Measurements from ENCODE around the gene SLX9.

The SLX9 gene

DNA sequence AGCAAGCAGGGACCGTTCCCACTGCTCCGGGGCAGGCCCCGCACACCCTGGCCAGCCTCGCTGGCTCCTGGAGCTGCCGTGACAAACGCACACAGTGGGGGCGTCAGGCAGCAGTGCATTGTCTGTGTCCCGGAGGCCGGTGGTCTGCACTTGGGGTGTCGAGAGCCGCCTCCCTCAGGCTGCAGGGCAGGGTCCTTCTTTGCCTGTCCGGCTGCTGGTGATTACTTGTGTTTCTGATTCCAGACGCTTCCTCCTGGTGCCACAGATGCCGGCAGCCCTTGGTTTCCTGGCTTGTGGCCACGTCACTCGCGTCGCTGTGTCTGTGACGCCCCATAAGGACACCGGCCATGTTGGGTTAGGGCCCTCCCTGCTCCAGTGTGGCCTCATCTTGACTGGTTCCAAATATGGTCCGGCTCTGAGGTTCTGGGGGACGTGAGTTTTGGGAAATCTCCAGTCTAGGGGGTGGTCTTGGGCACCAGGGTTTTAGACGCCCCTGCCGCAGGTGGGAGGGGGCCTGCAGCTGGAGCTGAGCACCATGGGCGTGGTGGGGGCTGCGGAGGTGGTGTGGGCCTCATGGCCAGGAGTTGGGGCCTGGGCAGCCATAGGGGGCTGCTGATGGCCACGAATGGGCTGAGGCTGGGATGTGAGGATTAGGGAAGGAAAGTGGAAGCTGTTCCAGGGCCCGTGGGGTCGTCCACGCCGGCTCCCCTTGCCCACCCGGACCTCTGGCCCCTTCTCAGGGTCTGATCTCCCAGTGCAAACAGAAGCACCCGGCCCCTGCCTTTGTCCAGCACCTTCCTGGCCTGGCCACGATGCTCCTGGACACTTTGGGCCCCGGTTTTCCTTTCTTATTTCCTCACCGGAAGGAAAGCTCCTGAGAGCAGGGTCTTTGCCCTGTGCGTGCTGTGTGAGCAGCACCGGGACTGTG, 41.0 kb downstream of the SLX9 start:
- no peak for DNase-seq

DNA sequence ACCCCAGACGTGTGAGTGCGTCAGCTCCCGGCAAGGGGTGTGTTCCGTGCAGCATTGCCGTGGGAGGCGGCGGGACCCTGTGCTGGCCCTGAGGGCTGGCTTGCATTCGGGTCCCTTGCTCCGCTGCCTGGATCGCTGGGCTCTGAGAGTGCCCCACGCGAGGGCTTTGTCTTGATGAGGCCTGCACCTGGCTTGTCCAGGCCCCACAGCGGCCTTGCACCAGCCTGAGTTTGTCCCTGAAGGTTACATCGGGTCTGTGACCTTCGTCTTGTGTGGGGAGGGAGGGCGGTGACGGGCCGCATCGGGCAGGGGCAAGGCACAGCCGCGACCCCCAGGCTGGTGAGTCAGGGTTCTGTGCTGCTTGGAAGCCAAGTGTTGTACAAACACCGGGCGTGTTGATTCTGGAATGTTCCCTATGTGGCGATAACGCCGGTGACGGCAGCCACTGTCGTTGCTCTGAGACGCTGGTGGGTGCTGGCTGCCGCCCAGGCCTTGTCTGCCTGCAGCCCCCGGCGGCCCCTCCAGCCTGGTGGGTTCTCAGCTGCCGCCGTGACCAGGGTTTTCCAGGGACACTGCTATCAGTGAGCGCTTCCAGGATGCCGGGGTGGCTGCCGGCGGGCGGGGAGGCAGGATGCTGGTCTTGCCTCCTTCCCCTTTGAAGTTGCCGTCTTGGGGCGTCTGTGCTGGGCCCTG, 42.9 kb downstream of the SLX9 start:
- DNase-seq: no peak

DNA sequence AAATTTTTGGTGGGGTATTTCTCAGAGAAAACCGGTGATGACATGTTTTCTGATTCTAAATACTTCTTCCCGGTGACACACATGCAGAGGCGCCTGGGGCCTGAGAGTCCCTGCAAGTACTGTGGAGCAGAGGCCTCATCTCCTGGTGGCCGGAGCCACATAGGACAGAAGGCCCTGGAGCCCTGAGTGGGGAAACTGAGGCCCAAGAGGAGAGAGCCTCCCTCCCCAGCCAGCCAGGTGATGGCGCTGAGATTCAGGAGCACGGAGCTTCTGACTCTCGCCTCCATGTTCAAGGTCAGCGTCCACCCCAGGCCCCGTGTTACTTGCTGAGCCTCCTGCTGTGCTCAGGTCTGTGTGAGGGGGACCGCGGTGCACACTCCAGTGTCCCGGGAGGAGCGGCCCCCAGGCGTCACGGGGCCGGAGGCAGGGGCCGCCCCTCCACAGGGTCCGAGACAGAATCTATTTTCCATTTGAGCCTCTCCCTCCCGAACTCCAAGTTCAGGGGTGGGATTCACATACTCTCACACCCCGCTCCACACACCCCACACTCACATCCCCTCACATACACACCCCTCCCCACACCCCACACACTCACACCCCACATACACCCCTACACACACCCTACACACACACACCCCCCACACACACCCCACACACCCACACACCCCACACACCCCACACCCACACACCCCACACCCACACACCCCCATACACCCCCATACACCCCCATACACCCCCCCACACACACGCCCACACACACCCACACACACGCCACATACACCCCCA, 43.8 kb downstream of the SLX9 start:
- DNase-seq: no peak

DNA sequence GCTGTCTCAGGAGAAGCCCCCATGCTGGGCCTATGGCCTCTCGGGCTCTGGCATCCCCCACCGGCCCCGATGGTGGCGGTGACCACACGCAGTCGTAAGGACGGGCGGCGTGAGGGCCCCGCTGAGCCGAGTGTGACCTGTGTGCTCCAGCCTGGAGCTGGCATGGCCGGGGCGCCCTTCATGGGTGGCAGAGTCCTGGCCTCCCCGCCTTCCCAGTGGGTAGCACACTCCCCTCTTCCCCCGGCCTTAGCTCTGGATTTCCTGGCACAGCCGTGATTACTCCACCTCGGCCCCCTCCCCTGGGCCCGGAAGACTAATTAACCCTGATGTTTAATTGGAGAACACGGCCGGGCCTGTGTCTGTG, 44.6 kb downstream of the SLX9 start:
- DNase-seq: no peak

DNA sequence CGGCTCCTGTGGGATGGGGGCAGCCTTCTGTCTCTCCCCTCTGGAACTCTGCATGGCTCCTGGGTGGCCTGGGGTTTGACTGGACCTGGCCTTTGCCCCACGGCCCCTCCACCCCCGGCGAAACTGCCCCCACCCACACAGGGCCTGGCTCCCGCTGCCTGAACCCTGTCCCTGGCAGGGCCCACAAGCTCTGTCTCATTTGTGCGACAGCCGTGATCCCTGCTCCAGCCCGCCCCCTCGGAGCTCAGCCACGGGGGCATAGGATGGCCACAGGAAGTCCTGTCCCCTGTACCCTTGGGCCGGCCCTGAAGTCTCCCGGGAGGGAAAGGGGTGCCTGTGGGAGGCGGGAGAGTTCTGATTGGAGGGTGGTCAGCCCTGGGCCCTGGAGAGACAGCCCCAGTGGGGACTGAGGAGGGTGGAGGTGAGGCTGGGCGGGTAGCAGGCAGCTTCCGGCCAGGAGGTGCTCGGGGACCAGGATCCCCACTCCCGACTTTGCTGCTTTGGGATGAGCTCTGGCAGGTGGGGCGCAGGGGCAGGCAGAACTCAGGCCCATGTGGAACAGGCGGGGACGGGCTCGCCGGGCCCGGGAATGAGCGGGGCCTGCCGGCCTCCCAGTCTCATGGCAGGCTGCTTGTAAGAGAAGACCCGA, 45.1 kb downstream of the SLX9 start:
- DNase-seq: no peak

DNA sequence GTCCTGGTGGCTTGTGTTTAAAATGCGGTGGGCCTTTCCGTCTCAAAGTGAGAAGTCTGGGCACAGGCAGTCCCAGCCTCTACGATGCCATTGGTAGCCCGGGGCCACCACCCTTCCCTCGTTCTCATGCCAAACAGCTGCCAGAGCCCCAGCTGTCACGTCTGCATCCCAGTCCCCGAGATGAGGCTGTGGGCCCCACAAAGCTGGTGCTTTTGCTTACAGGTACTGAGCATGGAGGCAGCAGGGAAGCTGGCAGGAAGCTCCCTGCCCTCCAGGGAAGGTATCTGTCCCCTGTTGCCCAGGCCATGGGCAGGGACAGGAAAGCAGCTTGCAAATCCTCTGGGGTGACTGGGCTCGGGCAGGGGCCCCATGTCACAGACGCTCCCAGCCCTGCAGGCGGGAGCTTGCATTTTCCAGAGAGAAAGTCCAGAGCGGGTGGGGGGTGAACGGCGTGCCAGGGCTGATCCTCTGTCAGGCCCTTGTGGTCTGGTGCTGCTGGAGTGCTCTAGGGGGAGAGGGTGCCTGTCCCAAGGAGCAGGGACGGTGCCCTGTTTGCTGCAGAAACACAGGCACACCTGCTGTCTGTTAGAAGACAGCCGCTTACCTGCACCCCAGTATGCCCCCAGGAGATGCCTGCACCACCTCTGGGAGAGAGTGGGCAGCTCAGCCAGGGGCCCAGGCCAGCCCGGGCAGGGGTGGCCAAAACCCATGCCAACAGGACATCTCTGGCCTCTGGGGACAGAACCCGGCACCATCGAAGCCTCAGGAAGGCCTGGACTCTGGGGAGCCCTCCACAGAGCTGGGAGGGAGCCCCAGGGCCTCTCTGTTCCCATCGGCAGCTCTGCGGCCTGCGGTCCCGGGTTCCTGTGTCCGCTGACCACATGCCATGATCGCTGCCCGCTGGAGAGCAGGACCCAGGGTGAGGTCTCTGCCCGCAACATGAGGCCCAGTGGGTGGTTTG, 45.9 kb downstream of the SLX9 start:
- DNase-seq: no peak

DNA sequence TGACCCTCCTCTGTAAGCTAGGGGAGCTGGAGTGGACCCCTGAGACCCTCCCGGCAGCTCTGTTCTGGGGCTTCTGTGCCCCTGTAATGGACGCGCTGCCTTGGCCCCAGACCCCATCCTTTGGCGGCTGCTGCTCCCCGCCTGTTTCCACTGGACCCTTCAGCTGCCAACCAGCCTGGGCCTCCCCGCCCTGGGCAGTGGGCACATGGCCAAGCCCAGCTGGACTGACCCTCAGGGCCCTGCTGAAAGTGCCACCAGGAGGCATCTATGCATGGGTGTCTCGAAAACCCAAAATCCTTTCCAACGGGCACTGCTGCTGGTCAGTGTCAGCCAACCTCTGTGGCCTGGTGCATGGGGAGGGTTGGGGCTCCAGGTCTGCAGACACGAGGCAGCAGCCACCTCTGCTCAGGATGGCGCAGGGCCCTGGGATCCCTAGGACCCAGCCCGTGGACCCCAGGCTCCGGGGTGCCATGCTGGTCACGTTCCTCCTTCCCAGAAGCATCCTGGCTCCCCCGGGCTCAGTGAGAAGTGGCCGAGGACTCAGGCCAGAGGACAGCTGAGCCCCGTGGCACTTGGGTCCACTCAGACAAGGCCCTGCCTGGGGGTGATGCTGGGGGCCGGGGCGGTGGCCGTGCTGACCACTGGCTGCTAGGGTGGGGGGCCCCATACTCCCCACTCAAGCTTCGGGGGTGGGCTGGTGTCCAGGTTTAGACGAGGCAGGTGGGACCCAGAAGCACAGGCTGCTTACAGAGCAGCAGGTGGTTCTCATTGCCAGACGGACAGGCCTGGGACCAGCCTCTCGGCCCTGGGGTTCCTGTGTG, 46.9 kb downstream of the SLX9 start:
- no peak for DNase-seq

DNA sequence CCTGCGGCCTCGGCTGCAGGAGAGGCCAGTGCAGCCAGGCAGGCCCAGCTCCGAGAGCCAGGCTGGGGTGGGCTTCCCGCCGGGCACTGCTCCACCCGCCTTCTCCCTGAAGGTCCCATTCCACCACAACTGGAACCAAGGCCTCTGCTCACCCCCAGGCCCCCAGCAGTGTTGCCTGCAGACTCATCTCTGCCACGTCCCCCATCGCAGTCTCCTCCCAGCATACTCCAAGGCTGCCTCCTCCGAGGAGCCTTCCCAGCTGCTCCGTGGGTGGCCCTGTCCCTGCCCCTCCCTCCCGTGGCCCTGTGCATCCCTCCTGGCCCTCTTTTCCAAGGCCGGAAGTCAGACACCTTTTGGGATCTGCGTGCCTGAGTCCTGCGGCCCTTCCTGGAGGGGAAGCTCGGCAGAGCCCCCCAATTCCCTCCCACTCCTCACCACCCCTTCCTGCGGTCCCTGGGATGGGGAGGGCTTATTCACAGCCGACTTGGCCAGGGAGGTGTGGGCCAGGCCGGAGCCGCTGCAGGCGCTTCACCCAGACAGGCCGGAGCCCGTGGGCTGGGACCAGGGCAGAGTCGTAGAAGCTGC, 47.6 kb downstream of the SLX9 start:
- DNase-seq: no peak

DNA sequence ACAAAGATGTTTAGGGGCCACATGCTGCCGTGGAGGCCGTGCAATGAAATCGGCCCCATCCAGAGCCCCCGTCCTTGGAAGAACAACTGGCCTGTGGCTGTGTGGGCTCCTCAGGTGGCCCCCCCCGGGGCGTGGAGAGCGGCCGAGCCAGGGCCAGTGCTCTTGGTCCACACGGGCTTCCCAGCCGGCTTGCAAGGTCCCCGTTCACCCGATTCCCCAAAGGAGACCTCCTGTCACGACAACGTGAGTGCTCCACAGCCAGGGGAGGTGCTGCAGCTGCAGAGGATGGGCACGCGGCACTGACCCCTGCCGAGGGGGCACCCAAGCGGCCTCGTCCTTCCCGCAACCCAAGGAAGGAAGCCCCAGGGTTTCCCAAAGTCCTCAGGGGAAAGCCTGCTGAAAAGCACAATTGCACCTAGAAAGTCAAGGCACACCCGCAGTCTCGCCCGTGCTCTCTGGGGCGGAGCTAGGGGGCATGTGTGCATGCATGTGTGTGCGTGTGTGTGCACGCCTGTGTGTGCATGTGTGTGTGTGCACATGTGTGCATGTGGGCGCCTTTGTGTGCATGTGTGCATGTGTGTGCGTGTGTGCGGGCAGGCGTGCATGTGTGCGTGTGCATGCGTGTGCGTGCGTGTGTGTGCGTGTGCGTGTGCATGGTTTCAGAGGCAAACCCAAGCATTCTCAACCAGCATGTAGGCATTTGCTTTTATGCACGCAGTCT, 48.2 kb downstream of the SLX9 start:
- DNase-seq: no peak

DNA sequence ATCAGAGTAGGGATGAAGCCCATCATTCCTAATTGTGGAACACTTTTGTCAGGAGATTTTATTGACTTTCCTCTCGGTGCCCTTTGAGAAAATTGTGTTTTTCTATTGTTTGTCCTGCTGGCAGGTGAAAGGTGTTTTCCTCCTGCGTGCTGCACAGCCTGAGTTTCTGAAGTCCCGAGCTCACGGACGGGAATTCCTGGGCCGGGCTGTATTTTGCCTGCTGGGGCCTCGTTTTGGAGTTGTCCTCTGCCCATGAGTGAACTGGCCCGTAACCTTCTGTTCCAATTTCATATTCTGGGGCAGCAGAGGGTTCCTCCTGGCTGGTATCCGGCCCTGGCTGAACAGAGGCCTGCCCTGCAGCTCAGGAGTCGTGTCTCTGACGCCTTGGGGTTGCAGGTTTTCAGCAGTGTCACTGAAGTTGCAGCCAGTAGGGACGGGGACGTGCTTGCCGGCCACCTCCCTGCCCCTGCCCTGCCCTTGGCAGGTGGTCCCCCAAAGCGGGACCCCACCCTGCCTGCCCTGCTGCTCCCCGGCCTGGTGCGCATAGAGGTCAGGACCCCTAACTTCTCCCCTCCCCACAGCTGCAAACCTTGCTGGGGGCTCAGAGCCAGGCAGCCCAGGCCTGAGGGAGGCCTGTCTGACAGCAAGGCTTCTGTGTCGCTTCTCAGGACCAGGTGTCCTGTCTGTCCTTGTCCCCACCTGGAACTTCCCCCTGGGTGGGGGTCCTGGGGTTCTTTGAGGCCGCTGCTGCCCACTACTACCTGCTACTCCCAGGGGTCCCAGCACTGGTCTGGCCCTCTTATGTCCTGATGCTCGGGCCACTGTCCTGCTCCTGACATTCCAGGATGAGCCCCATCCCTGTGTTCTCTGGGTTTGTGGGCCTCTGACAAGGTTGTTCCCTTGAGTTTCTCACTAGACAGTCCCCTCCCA, 49.0 kb downstream of the SLX9 start:
- DNase-seq: no peak

DNA sequence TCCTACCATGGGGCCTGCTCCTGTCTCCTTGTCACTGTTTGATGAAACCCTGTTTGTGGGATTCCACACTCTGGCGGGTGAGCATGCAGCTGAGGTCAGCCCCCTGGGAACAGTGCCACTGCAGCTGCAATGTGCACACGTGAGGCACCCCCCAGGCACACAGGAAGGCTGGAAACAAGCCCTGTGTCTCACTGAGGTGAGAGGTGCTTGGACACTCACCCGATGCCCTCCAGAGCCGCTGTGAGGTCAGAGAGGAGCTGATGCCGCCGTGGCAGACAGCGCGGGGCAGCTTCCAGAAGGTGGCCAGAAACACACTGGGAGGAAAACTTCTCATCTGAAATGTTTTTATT, 49.7 kb downstream of the SLX9 start:
- no peak for DNase-seq

DNA sequence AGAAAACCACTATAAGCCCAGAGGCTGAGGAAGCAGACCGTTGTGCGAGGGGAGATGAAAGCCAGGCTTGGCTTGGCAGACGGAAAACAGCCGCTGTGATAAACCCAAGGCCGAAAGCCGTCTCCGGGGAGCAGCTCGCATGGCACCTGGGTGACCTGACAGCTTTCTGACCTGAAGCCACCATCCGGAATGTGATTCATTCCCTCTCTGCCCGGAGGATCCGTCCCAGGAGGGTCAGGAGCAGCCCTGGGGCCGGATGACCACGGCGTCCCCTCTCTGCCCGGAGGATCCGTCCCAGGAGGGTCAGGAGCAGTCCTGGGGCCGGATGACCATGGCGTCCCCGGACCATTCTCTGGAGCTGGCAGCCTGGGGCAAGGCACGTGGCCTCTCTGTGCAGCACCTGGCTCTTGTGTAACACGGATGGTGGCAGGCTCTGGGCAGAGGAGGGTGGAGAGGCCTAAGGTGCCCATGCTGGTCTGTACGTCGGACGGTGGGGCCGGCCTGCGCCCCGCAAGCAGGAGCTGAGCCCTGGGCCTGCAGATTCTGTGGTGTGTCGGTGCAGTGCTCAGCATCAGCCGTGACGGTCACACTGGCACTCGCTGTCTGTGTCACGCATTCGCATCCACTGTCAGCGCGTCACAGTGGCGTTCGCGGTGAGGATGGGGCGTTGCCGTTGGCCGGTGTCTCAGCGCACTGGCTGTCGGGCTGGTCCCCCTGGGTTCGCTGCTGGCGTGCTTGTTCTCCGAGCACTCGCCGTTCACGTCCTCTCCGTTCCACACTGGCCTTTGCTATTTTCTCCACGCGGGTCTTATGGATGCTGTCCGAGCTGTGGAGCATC, 50.3 kb downstream of the SLX9 start:
- no peak for DNase-seq

DNA sequence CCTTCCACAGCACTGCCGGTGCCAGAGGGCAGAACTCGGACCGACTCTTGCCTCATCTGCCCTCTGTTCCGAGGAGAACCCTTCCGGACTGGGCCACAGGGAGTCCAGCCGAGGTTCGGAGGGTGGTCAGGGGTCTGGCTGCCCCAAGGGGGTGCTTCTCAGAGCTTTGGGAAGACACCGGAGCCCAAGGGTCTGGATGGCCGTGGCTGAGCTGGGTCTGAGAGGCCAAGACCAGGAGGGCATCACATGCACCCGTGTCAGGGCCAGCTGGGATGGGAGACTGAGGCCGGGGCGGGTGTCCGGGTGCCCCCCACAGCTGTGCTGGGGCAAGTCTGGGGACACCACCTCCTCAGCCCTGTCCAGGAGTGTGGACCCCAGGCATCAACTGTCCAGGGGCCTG, 51.1 kb downstream of the SLX9 start:
- no peak for DNase-seq

DNA sequence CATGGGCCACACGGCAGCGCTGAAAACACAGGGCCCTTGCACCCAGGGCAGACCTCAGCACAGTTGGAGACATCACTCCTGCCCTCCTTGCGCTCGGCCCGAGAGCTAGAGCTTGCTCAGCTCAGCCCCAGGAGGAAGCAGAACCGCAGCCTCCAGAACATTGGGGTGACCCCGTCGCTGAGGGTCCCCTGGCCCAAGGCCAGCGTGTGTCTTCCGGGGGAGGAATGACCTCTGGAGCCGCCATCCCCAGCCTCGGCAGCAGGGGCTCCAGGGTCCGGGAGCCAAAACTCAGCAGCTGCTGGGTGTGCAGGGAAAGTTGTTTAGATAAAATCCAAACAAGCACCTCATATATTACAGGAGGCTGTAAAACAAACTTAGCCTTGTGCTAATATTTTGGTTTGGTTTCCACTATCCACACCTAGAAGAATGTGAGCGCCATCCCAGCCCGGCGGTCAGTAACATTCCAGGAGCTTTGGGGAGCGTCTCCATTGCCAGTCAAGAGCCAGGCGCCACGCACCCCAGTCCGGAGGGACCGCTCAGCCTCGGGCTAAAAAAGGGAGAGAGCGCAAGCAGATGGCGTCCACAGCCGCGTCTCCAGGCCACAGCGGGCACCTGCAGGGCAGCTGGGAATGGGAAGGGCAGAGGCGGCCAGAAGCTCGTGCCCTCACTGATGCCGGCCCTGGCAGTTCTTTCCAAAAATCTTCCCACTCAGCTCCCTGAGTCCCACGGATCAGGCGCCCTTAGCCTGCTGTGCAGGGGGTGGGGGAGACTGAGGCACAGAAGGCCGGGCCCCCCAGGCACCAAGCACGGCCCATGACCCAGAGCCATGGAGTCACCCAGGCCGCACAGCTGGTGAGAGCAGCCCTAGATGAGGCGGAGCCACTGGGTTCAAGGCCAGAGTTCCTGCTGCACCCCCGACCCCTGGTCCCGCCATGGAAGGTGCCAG, 52.0 kb downstream of the SLX9 start:
- no peak for DNase-seq

DNA sequence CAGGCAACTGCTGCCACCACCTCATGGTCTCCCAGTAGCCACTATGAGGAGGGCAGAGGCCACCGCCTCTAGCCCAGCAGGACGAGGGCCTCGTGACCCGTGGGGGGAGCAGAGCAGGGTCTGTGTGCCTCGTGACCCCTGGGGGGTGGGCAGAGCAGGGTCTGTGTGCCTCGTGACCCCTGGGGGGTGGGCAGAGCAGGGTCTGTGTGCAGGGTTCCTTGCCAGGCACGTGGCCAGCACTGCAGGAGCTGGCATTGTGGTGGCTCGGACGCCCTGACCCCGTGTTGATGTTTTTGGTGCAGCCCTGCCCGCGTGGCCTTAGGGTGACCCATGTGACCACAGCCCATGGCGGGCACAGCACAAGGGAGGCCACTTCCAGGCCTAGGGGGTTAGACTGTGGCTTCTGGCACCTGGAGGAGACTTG, 52.8 kb downstream of the SLX9 start:
- no peak for DNase-seq

DNA sequence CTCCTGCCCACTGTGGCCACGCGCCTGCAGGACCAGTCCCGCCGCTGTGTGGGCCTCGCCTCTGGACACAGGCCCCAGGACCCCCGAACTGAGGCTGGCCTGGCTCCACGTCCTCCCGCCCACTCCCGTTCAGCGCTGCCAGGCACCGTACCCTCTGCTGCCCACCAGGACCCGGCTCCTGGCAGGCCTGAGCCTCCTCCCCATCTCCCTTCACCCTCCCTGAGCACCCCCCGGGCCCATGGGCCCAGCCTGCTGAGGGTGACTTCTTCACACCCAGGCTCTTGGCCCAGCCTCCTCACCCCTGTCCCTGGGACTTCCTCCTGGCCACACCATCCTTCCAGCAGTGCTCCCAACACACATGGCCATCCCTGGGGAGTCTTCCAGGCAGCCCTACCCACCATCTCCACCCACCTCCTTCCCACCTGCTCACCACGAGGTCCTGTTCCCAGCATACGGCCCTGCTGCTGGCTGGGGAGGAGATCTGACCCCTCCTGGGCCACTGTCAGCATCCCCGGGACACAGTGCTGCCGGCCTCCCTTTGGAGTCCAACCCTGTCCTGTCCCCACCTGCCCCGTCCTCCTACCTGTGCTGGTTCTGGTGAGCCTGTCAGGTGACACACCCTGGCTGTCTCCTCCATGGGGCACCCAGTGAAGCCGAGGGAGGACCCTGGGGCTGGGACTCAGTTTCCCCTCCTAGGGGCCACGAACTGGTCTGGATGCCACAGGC, 53.7 kb downstream of the SLX9 start:
- no peak for DNase-seq
